ENCODE data around the gene IFNA17.
"Not testable (repeated sequence)": the region's sequence is repeated elsewhere in the genome, so short reads cannot be mapped to it uniquely, and the experiment has no call there.

IFNA17 gene

GRCh38 chr9:21239911-21240310 is 11.9 kb upstream of the IFNA17 start, which contains the start of gene IFNA14:
IFNA14 (minus strand) TSS chr9:21240005; CDS start chr9:21239935, 70 bp downstream.
- Histone ChIP-seq H3K4me1 (ENCODE audit: control insufficient read depth, insufficient read depth, low read length) (no peaks in the 10 kb centered on the region), H3K9ac (ENCODE audit: low read length) (no peak within 1 kb of the TSS), H3K27ac (ENCODE audit: low read depth, low read length) (no peak within 1 kb of the TSS), H3K27me3 (ENCODE audit: control insufficient read depth, insufficient read depth, low read length) (peaks cover 7% of the 10 kb centered on the region; the same call in 1 of the 2 replicates), H3K36me3 (ENCODE audit: control insufficient read depth, insufficient read depth, low read length) (no peaks in the 10 kb centered on the region), H3K4me3 (ENCODE audit: low read depth, low read length) (no peak within 1 kb of the TSS), H3K9me3 (ENCODE audit: control insufficient read depth, insufficient read depth, low read depth, low read length) (no peaks in the 10 kb centered on the region)

- not testable (repeated sequence) for H3K27ac ChIP-seq (ENCODE audit: low read depth, low read length); H3K36me3 ChIP-seq (ENCODE audit: control insufficient read depth, insufficient read depth, low read length); H3K4me3 ChIP-seq (ENCODE audit: low read depth, low read length); H3K9ac ChIP-seq (ENCODE audit: low read length); H3K27me3 ChIP-seq (ENCODE audit: control insufficient read depth, insufficient read depth, low read length); H3K9me3 ChIP-seq (ENCODE audit: control insufficient read depth, insufficient read depth, low read depth, low read length); H3K4me1 ChIP-seq (ENCODE audit: control insufficient read depth, insufficient read depth, low read length)
These were observed 8.3 kb upstream of the IFNA17 start for GRCh38 chr9:21236360-21236714.

- H3K27me3 ChIP-seq (ENCODE audit: control insufficient read depth, insufficient read depth, low read length); H3K4me3 ChIP-seq (ENCODE audit: low read depth, low read length); H3K4me1 ChIP-seq (ENCODE audit: control insufficient read depth, insufficient read depth, low read length); H3K9ac ChIP-seq (ENCODE audit: low read length); H3K36me3 ChIP-seq (ENCODE audit: control insufficient read depth, insufficient read depth, low read length); H3K9me3 ChIP-seq (ENCODE audit: control insufficient read depth, insufficient read depth, low read depth, low read length); H3K27ac ChIP-seq (ENCODE audit: low read depth, low read length): not testable (repeated sequence)
These were observed 7.7 kb upstream of the IFNA17 start for GRCh38 chr9:21235468-21236359.

- Histone ChIP-seq H3K4me3 (ENCODE audit: low read depth, low read length) (no peak overlapping the region), H3K4me1 (ENCODE audit: control insufficient read depth, insufficient read depth, low read length) (no peaks in the 10 kb centered on the region), H3K27ac (ENCODE audit: low read depth, low read length) (no peak overlapping the region), H3K36me3 (ENCODE audit: control insufficient read depth, insufficient read depth, low read length) (no peaks in the 10 kb centered on the region), H3K9me3 (ENCODE audit: control insufficient read depth, insufficient read depth, low read depth, low read length) (no peaks in the 10 kb centered on the region), H3K27me3 (ENCODE audit: control insufficient read depth, insufficient read depth, low read length) (no peaks in the 10 kb centered on the region; the same call in 1 of the 2 replicates), H3K9ac (ENCODE audit: low read length) (no peak overlapping the region)
These were observed 6.2 kb upstream of the IFNA17 start for GRCh38 chr9:21234153-21234687.

- Histone ChIP-seq H3K4me3 (ENCODE audit: low read depth, low read length) (no peak overlapping the region), H3K9ac (ENCODE audit: low read length) (no peak overlapping the region), H3K36me3 (ENCODE audit: control insufficient read depth, insufficient read depth, low read length) (no peaks in the 10 kb centered on the region), H3K27ac (ENCODE audit: low read depth, low read length) (no peak overlapping the region), H3K27me3 (ENCODE audit: control insufficient read depth, insufficient read depth, low read length) (no peaks in the 10 kb centered on the region; the same call in 1 of the 2 replicates), H3K4me1 (ENCODE audit: control insufficient read depth, insufficient read depth, low read length) (no peaks in the 10 kb centered on the region), H3K9me3 (ENCODE audit: control insufficient read depth, insufficient read depth, low read depth, low read length) (no peaks in the 10 kb centered on the region)
These were observed 5.2 kb upstream of the IFNA17 start for GRCh38 chr9:21233258-21233657.

- not testable (repeated sequence) for H3K27me3 ChIP-seq (ENCODE audit: control insufficient read depth, insufficient read depth, low read length); H3K36me3 ChIP-seq (ENCODE audit: control insufficient read depth, insufficient read depth, low read length); H3K4me1 ChIP-seq (ENCODE audit: control insufficient read depth, insufficient read depth, low read length); H3K4me3 ChIP-seq (ENCODE audit: low read depth, low read length); H3K9me3 ChIP-seq (ENCODE audit: control insufficient read depth, insufficient read depth, low read depth, low read length); H3K9ac ChIP-seq (ENCODE audit: low read length); H3K27ac ChIP-seq (ENCODE audit: low read depth, low read length)
These were observed 10.8 kb downstream of the IFNA17 start, which contains the start of gene IFNA16 for GRCh38 chr9:21217211-21217610. IFNA16 (minus strand) TSS chr9:21217311; CDS start chr9:21217305, 6 bp downstream.

- H3K9me3 ChIP-seq (ENCODE audit: control insufficient read depth, insufficient read depth, low read depth, low read length); H3K4me3 ChIP-seq (ENCODE audit: low read depth, low read length); H3K36me3 ChIP-seq (ENCODE audit: control insufficient read depth, insufficient read depth, low read length); H3K27me3 ChIP-seq (ENCODE audit: control insufficient read depth, insufficient read depth, low read length); H3K4me1 ChIP-seq (ENCODE audit: control insufficient read depth, insufficient read depth, low read length); H3K9ac ChIP-seq (ENCODE audit: low read length); H3K27ac ChIP-seq (ENCODE audit: low read depth, low read length): not testable (repeated sequence)
These were observed 14.4 kb downstream of the IFNA17 start for GRCh38 chr9:21213411-21214326.

GRCh38 chr9:21212160-21212559 is 15.9 kb downstream of the IFNA17 start:
- H3K9ac ChIP-seq (ENCODE audit: low read length); H3K27me3 ChIP-seq (ENCODE audit: control insufficient read depth, insufficient read depth, low read length); H3K4me3 ChIP-seq (ENCODE audit: low read depth, low read length); H3K27ac ChIP-seq (ENCODE audit: low read depth, low read length); H3K9me3 ChIP-seq (ENCODE audit: control insufficient read depth, insufficient read depth, low read depth, low read length); H3K4me1 ChIP-seq (ENCODE audit: control insufficient read depth, insufficient read depth, low read length); H3K36me3 ChIP-seq (ENCODE audit: control insufficient read depth, insufficient read depth, low read length): not testable (repeated sequence)

GRCh38 chr9:21210782-21211181 is 17.2 kb downstream of the IFNA17 start:
- not testable (repeated sequence) for H3K4me1 ChIP-seq (ENCODE audit: control insufficient read depth, insufficient read depth, low read length); H3K27me3 ChIP-seq (ENCODE audit: control insufficient read depth, insufficient read depth, low read length); H3K27ac ChIP-seq (ENCODE audit: low read depth, low read length); H3K4me3 ChIP-seq (ENCODE audit: low read depth, low read length); H3K36me3 ChIP-seq (ENCODE audit: control insufficient read depth, insufficient read depth, low read length); H3K9ac ChIP-seq (ENCODE audit: low read length); H3K9me3 ChIP-seq (ENCODE audit: control insufficient read depth, insufficient read depth, low read depth, low read length)

GRCh38 chr9:21210311-21210710 is 17.7 kb downstream of the IFNA17 start:
- Histone ChIP-seq H3K4me3 (ENCODE audit: low read depth, low read length) (no peak overlapping the region), H3K4me1 (ENCODE audit: control insufficient read depth, insufficient read depth, low read length) (no peaks in the 10 kb centered on the region), H3K27ac (ENCODE audit: low read depth, low read length) (no peak overlapping the region), H3K27me3 (ENCODE audit: control insufficient read depth, insufficient read depth, low read length) (no peaks in the 10 kb centered on the region), H3K9ac (ENCODE audit: low read length) (no peak overlapping the region), H3K9me3 (ENCODE audit: control insufficient read depth, insufficient read depth, low read depth, low read length) (no peaks in the 10 kb centered on the region), H3K36me3 (ENCODE audit: control insufficient read depth, insufficient read depth, low read length) (no peaks in the 10 kb centered on the region)

GRCh38 chr9:21207043-21207442 is 21.0 kb downstream of the IFNA17 start, which contains the start of gene IFNA10:
IFNA10 (minus strand) TSS chr9:21207143; CDS start chr9:21207097, 46 bp downstream.
- H3K27me3 ChIP-seq (ENCODE audit: control insufficient read depth, insufficient read depth, low read length); H3K4me3 ChIP-seq (ENCODE audit: low read depth, low read length); H3K27ac ChIP-seq (ENCODE audit: low read depth, low read length); H3K36me3 ChIP-seq (ENCODE audit: control insufficient read depth, insufficient read depth, low read length); H3K9ac ChIP-seq (ENCODE audit: low read length); H3K4me1 ChIP-seq (ENCODE audit: control insufficient read depth, insufficient read depth, low read length); H3K9me3 ChIP-seq (ENCODE audit: control insufficient read depth, insufficient read depth, low read depth, low read length): not testable (repeated sequence)
